Thyroid gland (tissue), 4 donors: ENCODE results near the gene DPYSL3. TPM values are rescaled to one million over a fixed set of nuclear protein-coding genes. Genes with fewer than 3 reads are reported as not detected.

Experiments
- DNase-seq, 2 donors: peaks; one replicate each; pipeline ENCODE4 v3.0.0-alpha.2; 2019
- H3K27ac ChIP-seq, 3 donors: fragments of 200-600 bp; sonication (generic); 1 replicate in 2 of 3; 2 replicates in 1 of 3; pipeline ENCODE4 v1.5.1; 2016 to 2019; ENCODE audit warnings: mild to moderate bottlenecking in 1 of 3, moderate library complexity in 1 of 3
- H3K27me3 ChIP-seq: fragments of 200-600 bp; sonication (generic); one replicate; pipeline ENCODE4 v1.5.1; 2019
- H3K36me3 ChIP-seq, 2 donors: fragments of 200-600 bp; sonication (generic); one replicate each; pipeline ENCODE4 v1.5.1; 2016 to 2019
- H3K4me1 ChIP-seq, 2 donors: fragments of 200-600 bp; sonication (generic); one replicate each; pipeline ENCODE4 v1.5.1; 2017 to 2019
- H3K4me3 ChIP-seq, 3 donors: fragments of 200-600 bp; sonication (generic); replicated peaks in 1 of 3; 1 replicate in 2 of 3; 2 replicates in 1 of 3; pipeline ENCODE4 v1.5.1; 2016; ENCODE audit warnings: mild to moderate bottlenecking in 1 of 3
- H3K9me3 ChIP-seq: fragments of 200-600 bp; sonication (generic); one replicate; pipeline ENCODE4 v1.5.1; 2017
- CTCF ChIP-seq, 6 experiments: fragments of 200-600 bp in 3 of 6; fragments of 450-650 bp in 3 of 6; sonication (generic) in 3 of 6; IDR thresholded peaks; one replicate each; pipeline ENCODE4 v1.5.1; 2016 to 2019; ENCODE audit warnings: antibody characterized with exemption in 6 of 6, mild to moderate bottlenecking in 2 of 6, inconsistent platforms in 1 of 6, moderate library complexity in 1 of 6
- POLR2A ChIP-seq, 2 donors: fragments of 450-650 bp; IDR thresholded peaks; one replicate each; pipeline ENCODE4 v1.6.1; 2017; ENCODE audit warnings: antibody characterized with exemption in 2 of 2, mild to moderate bottlenecking in 2 of 2, moderate library complexity in 1 of 2
- WGBS, 2 donors: methylation state at CpG; one replicate each; pipeline ENCODE4 v1.1.5; 2017; 5-methylcytosine and 5-hydroxymethylcytosine counted together
- intact Hi-C: fragments of 100-400 bp; cut with DNase I; formaldehyde crosslinking; loops from one replicate; pipeline ENCODE4 v1.15.1; 2023
- total RNA-seq, 4 donors: library from RNA; depleted of rRNA; stranded (reverse); fragments of >200 nt; gene quantifications; one replicate each; pipeline ENCODE4 v1.2.3, GENCODE V29; 2016

The DPYSL3 gene
- total RNA-seq, 4 donors from 2014 or later = 23.7 to 43.1 (median 28.0) TPM

GRCh38 chr5:147381555-147381954, 128.3 kb downstream of the DPYSL3 start:
- no peak overlapping the region for H3K27ac ChIP-seq
- intact Hi-C loops = no loop called here
- H3K4me3 ChIP-seq = no peak overlapping the region
- 92 to 95% methylated on average over 3 of the region's 3 CpGs for WGBS, 2 donors
- peaks cover 0 to 6% of the 10 kb centered on the region in 2 donors for H3K4me1 ChIP-seq
- no peaks in the 10 kb centered on the region for H3K27me3 ChIP-seq
- H3K9me3 ChIP-seq = no peaks in the 10 kb centered on the region
- no peaks in the 10 kb centered on the region for H3K36me3 ChIP-seq
- DNase-seq = no peak
- TF ChIP-seq CTCF (IDR thresholded peaks at IDR 0.05) (no peak), POLR2A (IDR thresholded peaks at IDR 0.05) (no peak)

- H3K9me3 ChIP-seq = no peaks in the 10 kb centered on the region
- H3K4me3 ChIP-seq = no peak overlapping the region
- DNase-seq = no peak
- peak overlapping the region in 1 of 3 donors; percentile 19 for H3K27ac ChIP-seq
- 30 to 34% methylated on average over 1 of the region's 1 CpG for WGBS, 2 donors
- no peaks in the 10 kb centered on the region for H3K36me3 ChIP-seq
- intact Hi-C loops = no loop called here
- peaks cover 0 to 6% of the 10 kb centered on the region in 2 donors for H3K4me1 ChIP-seq
- H3K27me3 ChIP-seq = no peaks in the 10 kb centered on the region
- TF ChIP-seq POLR2A (IDR thresholded peaks at IDR 0.05) = no peak
- no peak for TF ChIP-seq CTCF (IDR thresholded peaks at IDR 0.05)
Measured at GRCh38 chr5:147377682-147378081, 132.2 kb downstream of the DPYSL3 start.

DNA sequence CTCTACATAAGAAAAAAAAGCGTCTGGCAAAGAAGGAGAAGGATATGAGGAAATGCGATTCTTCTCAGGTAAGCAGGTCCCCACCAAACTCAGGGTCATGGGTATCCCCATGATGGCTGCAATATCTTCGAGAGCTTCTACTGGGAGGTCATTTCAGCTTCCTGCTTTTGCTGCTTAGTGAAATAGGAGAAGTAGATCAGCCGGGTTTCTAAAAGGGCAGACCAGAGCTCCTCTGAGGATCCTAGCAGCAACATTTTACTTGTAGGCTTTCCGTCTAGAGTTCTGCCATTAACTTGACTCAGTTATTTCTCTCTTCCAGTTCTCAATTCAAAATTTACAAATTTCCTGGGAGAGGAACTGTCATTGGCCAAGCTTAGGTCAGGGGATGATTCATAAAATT, 134.7 kb downstream of the DPYSL3 start:
- intact Hi-C loops = no loop called here
- Histone ChIP-seq H3K4me1 (peaks cover 0 to 6% of the 10 kb centered on the region in 2 donors), H3K36me3 (no peaks in the 10 kb centered on the region), H3K27me3 (no peaks in the 10 kb centered on the region), H3K27ac (no peak overlapping the region), H3K4me3 (no peak overlapping the region), H3K9me3 (no peaks in the 10 kb centered on the region)
- DNase-seq = no peak
- TF ChIP-seq CTCF (IDR thresholded peaks at IDR 0.05) = no peak
- TF ChIP-seq POLR2A (IDR thresholded peaks at IDR 0.05) = no peak
- WGBS, 2 donors = 84 to 91% methylated on average over 5 of the region's 5 CpGs

DNA sequence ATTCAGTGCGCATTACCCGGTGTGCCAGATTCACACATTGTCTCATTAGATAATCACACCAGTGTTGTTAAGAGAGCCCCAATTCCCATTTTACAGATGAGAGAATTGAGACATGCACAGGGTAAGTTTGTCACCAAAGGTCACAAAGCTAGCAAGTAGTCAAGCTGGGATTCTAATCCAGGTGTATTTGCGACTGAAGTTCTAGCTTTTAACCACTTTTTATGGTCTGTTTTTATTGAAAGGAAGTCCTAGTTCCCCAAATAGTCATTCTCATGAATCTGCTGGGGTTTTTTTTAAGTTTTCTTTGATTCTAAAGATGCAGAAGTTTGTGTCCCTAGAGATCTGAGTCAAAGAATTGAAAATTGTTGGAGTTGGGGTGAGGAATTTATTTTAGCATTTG, 136.5 kb downstream of the DPYSL3 start:
- 92 to 97% methylated on average over 3 of the region's 3 CpGs for WGBS, 2 donors
- intact Hi-C loops = loop anchor here (5.0 kb wide), 1 partner anchor 146 kb away; no protein-coding TSS in a partner anchor
- TF ChIP-seq POLR2A (IDR thresholded peaks at IDR 0.05) (no peak), CTCF (IDR thresholded peaks at IDR 0.05) (no peak)

DNA sequence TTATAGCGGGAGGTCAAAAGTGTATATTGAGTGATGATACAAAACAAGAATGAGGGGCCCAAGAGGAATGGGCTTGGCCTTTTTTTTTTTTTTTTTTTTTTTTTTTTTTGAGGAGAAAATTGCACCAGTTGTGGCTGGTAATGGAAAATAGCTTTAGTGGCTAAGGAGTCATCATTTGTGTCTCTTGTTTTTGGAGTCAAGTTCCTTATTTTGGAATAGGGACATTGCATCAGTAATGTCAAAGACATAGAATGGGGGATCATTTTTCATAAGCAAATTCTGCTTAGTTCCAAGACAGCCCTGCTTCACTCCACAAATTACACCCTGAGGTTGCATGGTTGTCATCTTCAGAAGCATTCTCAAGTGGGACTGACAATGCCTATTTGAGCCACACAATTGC, 137.7 kb downstream of the DPYSL3 start:
- no peak for DNase-seq
- no peak overlapping the region for H3K27ac ChIP-seq
- 94 to 98% methylated on average over 1 of the region's 1 CpG for WGBS, 2 donors
- intact Hi-C loops = loop anchor here (5.0 kb wide), 1 partner anchor 145 kb away; no protein-coding TSS in a partner anchor
- TF ChIP-seq CTCF (IDR thresholded peaks at IDR 0.05) (no peak), POLR2A (IDR thresholded peaks at IDR 0.05) (no peak)
- no peaks in the 10 kb centered on the region for H3K4me1 ChIP-seq
- H3K4me3 ChIP-seq = no peak overlapping the region
- H3K27me3 ChIP-seq = no peaks in the 10 kb centered on the region
- no peaks in the 10 kb centered on the region for H3K36me3 ChIP-seq
- no peaks in the 10 kb centered on the region for H3K9me3 ChIP-seq

More for the DNA sequence above, 136.5 kb downstream of the DPYSL3 start:
- Histone ChIP-seq H3K9me3 (no peaks in the 10 kb centered on the region), H3K27ac (no peak overlapping the region), H3K36me3 (no peaks in the 10 kb centered on the region), H3K4me3 (no peak overlapping the region), H3K4me1 (peaks cover 0 to 6% of the 10 kb centered on the region in 2 donors), H3K27me3 (no peaks in the 10 kb centered on the region)
- DNase-seq = no peak
